Measurements from ENCODE around the gene LPIN1. TPM values are rescaled to one million over a fixed set of nuclear protein-coding genes. Genes with fewer than 3 reads are reported as not detected.
"Not testable (repeated sequence)": the region's sequence is repeated elsewhere in the genome, so short reads cannot be mapped to it uniquely, and the experiment has no call there.

LPIN1 gene
- polyA plus RNA-seq, 2 of the 4 experiments (the other 2 are of a cell fraction) = 19.2 to 27.5 TPM

GRCh38 chr2:11758187-11758586, 11.8 kb downstream of the LPIN1 start:
- 81% methylated on average over 4 of the region's 4 CpGs for WGBS (ENCODE audit: missing lambda C conversion rate)
- DNase-seq (ENCODE audit: low read depth in 1 of 2, low spot score in 1 of 2) = no peak
- no peak for FAIRE-seq
- H3K4me1 ChIP-seq = peaks cover 21% of the 10 kb centered on the region
- CTCF ChIA-PET = interaction anchor here (1.0 to 2.6 kb wide), 9 partner anchors 11 to 71 kb away, joined by 4 to 9 read pairs (median 4); partner anchors contain the start of gene LPIN1
- POLR2A ChIA-PET = no interaction called here
- ATAC-seq = no peak
- no peaks in the 10 kb centered on the region for H3K9me3 ChIP-seq
- H3K27ac ChIP-seq = no peak overlapping the region
- no peak overlapping the region for H3K4me2 ChIP-seq
- H3K4me3 ChIP-seq = no peak overlapping the region
- TF ChIP-seq MAFK (IDR thresholded peaks at IDR 0.05; ENCODE audit: partially characterized antibody) = no peak
- no peak for TF ChIP-seq NFE2L2 (conservative IDR thresholded peaks at IDR 0.05; ENCODE audit: low read length)
- no peak for TF ChIP-seq KDM1A (IDR thresholded peaks at IDR 0.05; ENCODE audit: low read depth)
- no peak for TF ChIP-seq FOXS1 (CRISPR knock-in tag; IDR thresholded peaks at IDR 0.05)
- TF ChIP-seq HEYL (CRISPR knock-in tag; IDR thresholded peaks at IDR 0.05) = no peak
- TF ChIP-seq NPAS2 (CRISPR knock-in tag; IDR thresholded peaks at IDR 0.05; ENCODE audit: borderline replicate concordance) = no peak
- no peak for TF ChIP-seq HOXB5 (CRISPR knock-in tag; IDR thresholded peaks at IDR 0.05)
- no peak for TF ChIP-seq MYC (IDR thresholded peaks at IDR 0.05; ENCODE audit: borderline replicate concordance, low read length)
- TF ChIP-seq RFX5 (IDR thresholded peaks at IDR 0.05) = no peak
- no peak for TF ChIP-seq CHD4 (IDR thresholded peaks at IDR 0.05; ENCODE audit: borderline replicate concordance)
- TF ChIP-seq EHMT2 (IDR thresholded peaks at IDR 0.05; ENCODE audit: low read depth) = no peak
- TF ChIP-seq MAZ (IDR thresholded peaks at IDR 0.05; ENCODE audit: borderline replicate concordance, low read depth, low read length) = no peak
- no peak for TF ChIP-seq ZC3H11A (IDR thresholded peaks at IDR 0.05)
- TF ChIP-seq CEBPB (IDR thresholded peaks at IDR 0.05) = no peak

- DNase-seq (ENCODE audit: low read depth in 1 of 2, low spot score in 1 of 2) (no peak), FAIRE-seq (no peak), ATAC-seq (no peak)
- ChIA-PET POLR2A (no interaction called here), CTCF (interaction anchor here (1.0 to 2.6 kb wide), 6 partner anchors 12 to 66 kb away, joined by 3 to 9 read pairs (median 5); partner anchors contain the start of gene LPIN1)
- Histone ChIP-seq H3K4me3 (no peak overlapping the region), H3K9me3 (no peaks in the 10 kb centered on the region), H3K4me2 (no peak overlapping the region), H3K27ac (no peak overlapping the region), H3K4me1 (peaks cover 16% of the 10 kb centered on the region)
- 88% methylated on average over 4 of the region's 4 CpGs for WGBS (ENCODE audit: missing lambda C conversion rate)
- TF ChIP-seq NPAS2 (CRISPR knock-in tag; IDR thresholded peaks at IDR 0.05; ENCODE audit: borderline replicate concordance) = no peak
- no peak for TF ChIP-seq ZC3H11A (IDR thresholded peaks at IDR 0.05)
- no peak for TF ChIP-seq ZFP36 (IDR thresholded peaks at IDR 0.05; ENCODE audit: borderline replicate concordance, partially characterized antibody)
- TF ChIP-seq, protein P1, sequence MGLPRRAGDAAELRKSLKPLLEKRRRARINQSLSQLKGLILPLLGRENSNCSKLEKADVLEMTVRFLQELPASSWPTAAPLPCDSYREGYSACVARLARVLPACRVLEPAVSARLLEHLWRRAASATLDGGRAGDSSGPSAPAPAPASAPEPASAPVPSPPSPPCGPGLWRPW (IDR thresholded peaks at IDR 0.05) = no peak
- no peak for TF ChIP-seq SREBF2 (IDR thresholded peaks at IDR 0.05)
- no peak for TF ChIP-seq HEYL (CRISPR knock-in tag; IDR thresholded peaks at IDR 0.05)
- no peak for TF ChIP-seq PBX3 (IDR thresholded peaks at IDR 0.05)
- TF ChIP-seq TFCP2L1 (CRISPR knock-in tag; IDR thresholded peaks at IDR 0.05) = no peak
- no peak for TF ChIP-seq FOSL2 (IDR thresholded peaks at IDR 0.05)
- no peak for TF ChIP-seq FOSL2 (CRISPR knock-in tag; IDR thresholded peaks at IDR 0.05)
- TF ChIP-seq, protein P2, sequence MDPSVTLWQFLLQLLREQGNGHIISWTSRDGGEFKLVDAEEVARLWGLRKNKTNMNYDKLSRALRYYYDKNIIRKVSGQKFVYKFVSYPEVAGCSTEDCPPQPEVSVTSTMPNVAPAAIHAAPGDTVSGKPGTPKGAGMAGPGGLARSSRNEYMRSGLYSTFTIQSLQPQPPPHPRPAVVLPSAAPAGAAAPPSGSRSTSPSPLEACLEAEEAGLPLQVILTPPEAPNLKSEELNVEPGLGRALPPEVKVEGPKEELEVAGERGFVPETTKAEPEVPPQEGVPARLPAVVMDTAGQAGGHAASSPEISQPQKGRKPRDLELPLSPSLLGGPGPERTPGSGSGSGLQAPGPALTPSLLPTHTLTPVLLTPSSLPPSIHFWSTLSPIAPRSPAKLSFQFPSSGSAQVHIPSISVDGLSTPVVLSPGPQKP (IDR thresholded peaks at IDR 0.05; ENCODE audit: low read depth, low read length) = no peak
- TF ChIP-seq CHD4 (IDR thresholded peaks at IDR 0.05; ENCODE audit: borderline replicate concordance) = no peak
Observed at GRCh38 chr2:11758647-11759046, 12.2 kb downstream of the LPIN1 start.

DNA sequence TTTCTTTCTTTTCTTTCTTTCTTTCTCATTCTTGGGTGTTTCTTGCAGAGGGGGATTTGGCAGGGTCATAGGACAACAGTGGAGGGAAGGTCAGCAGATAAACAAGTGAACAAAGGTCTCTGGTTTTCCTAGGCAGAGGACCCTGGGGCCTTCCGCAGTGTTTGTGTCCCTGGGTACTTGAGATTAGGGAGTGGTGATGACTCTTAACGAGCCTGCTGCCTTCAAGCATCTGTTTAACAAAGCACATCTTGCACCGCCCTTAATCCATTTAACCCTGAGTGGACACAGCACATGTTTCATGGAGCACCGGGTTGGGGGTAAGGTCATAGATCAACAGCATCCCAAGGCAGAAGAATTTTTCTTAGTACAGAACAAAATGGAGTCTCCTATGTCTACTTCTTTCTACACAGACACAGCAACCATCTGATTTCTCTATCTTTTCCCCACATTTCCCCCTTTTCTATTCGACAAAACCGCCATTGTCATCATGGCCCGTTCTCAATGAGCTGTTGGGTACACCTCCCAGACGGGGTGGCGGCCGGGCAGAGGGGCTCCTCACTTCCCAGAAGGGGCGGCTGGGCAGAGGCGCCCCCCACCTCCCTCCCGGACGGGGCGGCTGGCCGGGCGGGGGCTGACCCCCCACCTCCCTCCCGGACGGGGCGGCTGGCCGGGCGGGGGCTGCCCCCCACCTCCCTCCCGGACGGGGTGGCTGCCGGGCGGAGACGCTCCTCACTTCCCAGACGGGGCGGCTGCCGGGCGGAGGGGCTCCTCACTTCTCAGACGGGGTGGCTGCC, 12.9 kb downstream of the LPIN1 start:
- ATAC-seq; H3K4me1 ChIP-seq; DNase-seq (ENCODE audit: low read depth in 1 of 2, low spot score in 1 of 2); POLR2A ChIA-PET; H3K4me2 ChIP-seq; H3K4me3 ChIP-seq; H3K9me3 ChIP-seq; H3K27ac ChIP-seq; FAIRE-seq: not testable (repeated sequence)
- 93% methylated on average over 10 of the region's 32 CpGs for WGBS (ENCODE audit: missing lambda C conversion rate)
- CTCF ChIA-PET = interaction anchor here (1.0 to 2.6 kb wide), 4 partner anchors 12 to 66 kb away, joined by 3 to 8 read pairs (median 4); partner anchors contain the start of gene LPIN1

All from A549 (cell line).